Stimulated activated CD4-positive, alpha-beta T cell treated with anti-CD3 and anti-CD28 coated beads, Interleukin-15, amount 100 ng/mL, for 48 hours (primary cell): ENCODE measurements around the gene TNFRSF25.
"Not testable (repeated sequence)": the region's sequence is repeated elsewhere in the genome, so short reads cannot be mapped to it uniquely, and the experiment has no call there.

Source experiments
- DNase-seq, 2 donors: peaks; one replicate each; pipeline ENCODE4 v3.0.0-alpha.2; 2020; ENCODE audit warnings: low read depth in 2 of 2

The TNFRSF25 gene

DNA sequence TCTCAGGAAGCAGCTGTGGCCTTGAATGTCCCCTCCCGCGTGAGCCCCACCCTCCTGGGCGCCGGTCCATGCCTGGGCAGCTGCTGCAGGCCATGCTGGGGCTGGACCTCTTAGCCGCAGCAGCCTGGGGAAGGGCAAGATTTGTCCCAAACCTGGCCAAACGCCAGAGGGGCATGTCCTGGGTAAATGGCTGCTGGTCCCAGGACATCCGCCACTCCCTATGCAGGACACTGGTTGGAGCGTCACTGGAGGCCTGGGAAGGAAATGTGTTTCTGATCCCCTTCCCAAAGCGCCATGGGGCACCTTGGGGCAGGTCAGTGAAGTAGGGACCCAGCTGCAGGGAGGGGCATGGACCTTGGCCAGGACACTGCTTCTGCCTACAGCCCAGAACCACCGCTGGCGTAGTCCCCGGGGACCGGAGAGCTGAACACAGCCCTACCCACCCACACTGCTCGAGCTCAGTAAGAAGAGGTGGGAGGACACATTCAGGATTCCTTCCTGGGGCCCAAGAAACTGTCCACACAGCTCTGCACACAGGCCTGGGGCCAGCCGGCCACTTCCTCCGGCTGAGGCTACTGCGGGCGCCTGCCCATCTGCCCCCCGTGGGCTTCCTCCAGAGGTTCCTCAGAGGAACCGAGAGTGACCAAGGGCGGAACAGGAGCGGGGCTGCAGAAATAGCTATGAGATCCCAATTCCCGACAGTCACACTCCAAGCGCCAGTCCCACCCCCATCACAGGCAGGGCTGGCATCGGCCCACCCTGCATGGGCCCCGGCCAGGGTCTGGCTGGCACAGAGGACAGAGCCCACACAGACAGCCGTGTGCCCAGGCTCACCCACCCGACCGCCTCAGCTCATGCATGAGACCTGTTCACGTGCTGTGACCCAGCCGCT lies 36.3 kb upstream of the TNFRSF25 start:
- no peak for DNase-seq

GRCh38 chr1:6501279-6501813 lies 35.4 kb upstream of the TNFRSF25 start:
- no peak for DNase-seq

DNA sequence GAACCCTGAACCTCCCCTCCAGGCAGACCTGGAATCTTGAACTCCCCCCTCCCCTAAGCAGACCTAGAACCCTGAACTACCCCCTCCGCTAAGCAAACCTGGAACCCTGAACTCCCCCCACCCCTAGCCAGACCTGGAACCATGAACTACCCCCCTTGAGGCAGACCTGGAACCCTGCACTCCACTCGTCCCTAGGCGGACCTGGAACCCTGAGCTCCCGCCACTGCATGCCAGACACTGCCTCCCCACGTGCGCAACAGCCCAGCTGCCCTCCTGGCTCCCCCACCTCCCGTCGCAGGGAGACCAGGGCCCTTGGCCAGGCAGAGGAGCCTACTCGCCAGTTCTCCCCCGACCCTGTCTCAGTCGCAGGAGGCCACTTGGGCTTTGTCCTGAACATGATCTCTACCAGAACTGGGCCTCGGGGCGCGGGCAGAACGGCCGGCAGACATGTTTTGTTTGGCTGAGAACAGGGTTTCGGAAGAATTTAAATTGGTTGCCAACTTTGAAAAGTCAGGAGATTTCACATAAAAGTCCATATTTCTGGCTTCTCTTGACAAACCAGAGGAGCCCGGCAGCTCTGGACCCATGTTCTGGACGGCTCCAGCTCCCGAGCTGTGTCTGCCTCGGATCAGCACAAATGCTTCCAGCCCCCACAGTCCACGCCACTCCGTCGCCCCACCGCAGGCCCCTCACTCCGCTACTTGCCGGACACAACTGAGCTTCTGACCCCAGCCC lies 34.7 kb upstream of the TNFRSF25 start:
- DNase-seq, result no peak

DNA sequence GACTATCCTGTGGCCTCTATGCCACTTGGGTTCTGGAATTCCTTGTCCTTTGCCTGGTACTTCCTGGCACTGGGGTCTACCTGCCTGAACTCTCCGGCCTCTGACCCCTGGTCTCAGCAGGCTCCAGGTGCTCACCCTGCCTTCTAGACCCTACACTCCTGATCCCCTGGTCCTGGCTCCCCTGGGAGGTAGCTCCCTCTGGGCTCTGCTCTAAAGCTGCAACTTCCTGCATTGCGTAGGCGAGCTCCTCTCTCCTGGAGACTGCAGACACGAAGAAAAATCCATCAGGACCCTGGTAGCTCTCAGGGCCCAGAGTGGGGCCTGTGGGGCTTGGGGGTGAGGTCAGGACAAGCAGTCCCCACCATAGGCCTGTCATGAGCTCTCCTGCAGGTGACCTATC lies 33.3 kb upstream of the TNFRSF25 start:
- no peak for DNase-seq

GRCh38 chr1:6498576-6499111 lies 32.7 kb upstream of the TNFRSF25 start:
- no peak for DNase-seq

DNA sequence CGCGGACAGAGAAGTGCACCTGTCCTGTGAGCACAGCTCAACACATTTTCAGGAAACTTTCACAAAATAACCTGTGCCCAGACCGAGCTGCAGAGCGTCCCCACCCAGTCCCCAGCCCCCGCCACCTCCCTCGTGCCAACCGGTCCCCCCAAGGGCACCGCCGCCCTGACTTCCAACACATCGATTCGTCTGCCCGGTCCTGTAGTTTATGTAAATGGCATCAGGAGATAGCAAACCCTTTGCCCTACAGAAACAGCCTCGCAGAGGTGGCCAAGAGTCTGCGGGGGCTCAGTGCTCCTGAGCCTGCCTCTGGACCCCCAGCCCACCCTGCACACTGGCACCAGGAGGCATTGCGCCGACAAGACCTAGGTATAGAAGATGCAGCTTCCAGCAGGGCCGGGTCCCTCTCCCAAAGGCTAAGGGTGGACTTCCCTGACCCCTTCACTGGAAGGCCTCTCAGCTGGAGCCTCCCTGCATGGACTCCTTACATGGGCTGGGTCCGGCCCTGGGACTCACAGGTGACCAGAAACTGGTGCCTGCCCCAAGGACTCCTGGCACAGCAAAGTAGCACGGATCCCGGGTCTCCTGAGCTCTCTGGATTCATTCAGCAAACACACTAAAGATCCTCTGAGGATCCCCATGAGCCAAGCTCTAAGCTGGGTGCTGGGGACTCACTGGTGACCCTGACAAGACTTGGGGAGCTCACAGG lies 32.0 kb upstream of the TNFRSF25 start:
- DNase-seq, result no peak

DNA sequence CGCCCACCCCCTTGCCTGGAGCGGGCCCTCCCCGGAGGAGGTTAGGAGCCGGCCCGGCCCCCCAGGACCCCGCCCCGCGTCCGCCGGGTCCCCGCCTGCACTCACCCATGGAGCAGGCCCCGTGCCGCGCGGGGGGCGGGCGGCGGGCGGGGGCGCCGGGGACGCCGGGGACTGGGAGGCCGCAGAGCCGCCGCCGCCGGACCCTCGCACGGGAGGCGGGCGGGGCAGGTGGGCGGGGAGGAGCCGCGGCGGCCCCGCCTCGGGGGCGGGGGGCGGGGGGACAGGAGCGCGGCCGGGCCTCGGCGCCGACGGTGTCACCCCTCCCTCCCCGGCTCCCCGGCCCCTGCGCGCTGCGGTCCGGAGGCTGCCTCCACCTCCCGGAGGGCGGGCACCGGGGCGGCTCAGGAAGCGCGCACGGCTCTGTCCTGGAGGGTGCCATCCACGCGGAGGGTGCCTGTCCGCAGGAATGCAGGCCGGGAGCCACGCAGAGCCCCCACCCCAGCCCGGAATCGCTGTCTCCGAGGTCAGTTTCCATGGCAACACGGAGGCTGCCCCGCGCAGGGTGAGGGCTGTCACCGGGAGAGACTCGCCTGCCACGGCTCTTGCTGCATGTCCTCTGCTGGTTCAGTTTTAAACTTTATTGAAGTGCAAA lies 31.4 kb upstream of the TNFRSF25 start:
- no peak for DNase-seq

GRCh38 chr1:6496890-6497214 lies 30.9 kb upstream of the TNFRSF25 start:
- no peak for DNase-seq

GRCh38 chr1:6496365-6496721 lies 30.4 kb upstream of the TNFRSF25 start:
- no peak for DNase-seq

DNA sequence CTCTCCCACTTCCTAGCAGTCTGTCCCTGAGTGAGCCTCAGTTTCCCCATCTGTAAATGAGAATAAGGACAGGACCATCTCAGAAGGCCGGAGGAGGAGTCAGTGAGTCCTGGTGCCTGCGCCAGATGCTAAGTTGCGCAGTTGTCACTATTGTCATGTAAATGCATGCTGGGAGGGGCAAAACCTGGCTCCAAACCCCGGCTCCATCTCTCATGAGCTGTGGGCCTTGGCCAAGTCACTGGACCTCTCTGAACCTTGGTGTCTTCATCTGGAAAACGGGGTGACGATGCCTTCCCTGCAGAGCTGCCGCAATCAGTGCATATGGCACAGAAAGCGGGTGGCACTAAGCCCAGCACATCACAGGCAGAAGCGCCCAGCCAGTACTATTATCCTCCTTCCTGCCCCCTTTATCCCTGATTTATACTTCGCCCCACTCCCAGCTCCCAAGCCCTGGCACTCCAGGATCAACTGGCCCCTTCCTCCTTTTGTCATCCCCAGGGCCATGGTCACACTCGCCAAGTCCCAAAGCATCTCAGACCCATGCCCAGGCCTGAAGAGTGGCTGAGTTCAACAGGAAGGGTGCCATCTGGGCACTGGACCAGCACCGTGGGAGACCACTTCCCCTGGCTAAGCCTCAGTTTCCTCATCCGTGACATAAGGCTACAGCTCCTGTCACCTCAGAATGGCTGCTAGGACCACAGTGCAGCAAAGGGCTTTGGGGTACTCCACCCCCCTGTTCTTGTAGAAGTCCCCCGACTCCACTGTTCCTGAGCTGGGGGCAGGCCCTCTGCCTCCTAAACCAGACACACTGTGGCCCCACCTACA lies 29.8 kb upstream of the TNFRSF25 start:
- no peak for DNase-seq

DNA sequence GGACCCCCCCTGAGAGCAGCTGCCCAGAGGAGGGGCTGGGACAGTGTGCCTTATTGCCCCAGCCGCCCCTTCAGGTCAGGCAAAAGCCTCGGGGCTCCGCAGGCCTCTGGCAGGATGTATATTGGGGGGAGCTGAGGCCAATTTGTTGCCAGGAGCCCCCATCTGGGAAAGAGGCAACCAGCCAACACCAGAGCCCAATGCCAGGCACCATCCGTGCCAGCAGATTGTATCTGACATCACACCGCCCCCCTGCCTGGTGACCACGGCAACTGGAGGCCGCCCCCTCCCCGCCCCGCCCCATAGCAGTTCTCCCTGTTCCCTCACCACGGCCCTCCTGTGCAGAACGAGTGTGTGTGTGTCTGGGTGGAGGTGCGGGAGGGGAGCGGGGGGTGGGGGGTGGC lies 29.1 kb upstream of the TNFRSF25 start:
- DNase-seq, result no peak

GRCh38 chr1:6494627-6495026 lies 28.7 kb upstream of the TNFRSF25 start:
- no peak for DNase-seq

DNA sequence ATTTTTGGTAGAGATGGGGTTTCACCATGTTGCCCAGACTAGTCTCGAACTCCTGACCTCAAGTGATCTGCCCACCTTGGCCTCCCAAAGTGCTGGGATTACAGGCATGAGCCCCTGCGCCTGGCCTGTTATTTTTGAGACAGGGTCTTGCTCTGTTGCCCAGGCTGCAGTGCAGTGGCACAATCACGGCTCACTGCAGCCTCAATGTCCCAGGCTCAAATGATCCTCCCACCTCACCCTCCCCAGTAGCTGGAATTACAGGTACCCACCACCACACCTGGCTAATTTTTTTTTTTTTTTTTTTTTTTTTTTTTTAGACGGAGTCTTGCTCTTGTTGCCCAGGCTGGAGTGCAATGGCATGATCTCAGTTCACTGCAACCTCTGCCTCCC lies 27.9 kb upstream of the TNFRSF25 start:
- DNase-seq, result not testable (repeated sequence)

DNA sequence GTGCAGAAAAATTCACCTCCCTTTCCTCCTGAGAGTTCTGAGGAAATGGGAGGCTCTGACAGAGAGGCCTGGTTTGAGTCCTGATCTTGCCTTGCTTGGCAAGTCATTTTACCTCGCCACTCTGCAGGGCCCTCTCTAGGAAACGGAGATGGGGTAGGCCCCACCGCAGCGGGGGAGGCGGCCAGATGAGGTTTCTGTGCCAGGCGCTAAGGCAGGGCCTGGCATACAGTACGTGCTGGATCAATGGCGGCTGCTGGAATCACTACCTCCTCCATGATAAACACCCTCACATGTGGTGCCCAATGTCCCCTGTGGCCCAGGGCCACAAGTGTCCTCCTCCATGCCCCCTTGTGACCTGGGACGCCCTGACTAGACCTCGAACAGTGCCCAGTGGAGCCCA lies 26.0 kb upstream of the TNFRSF25 start:
- no peak for DNase-seq

DNA sequence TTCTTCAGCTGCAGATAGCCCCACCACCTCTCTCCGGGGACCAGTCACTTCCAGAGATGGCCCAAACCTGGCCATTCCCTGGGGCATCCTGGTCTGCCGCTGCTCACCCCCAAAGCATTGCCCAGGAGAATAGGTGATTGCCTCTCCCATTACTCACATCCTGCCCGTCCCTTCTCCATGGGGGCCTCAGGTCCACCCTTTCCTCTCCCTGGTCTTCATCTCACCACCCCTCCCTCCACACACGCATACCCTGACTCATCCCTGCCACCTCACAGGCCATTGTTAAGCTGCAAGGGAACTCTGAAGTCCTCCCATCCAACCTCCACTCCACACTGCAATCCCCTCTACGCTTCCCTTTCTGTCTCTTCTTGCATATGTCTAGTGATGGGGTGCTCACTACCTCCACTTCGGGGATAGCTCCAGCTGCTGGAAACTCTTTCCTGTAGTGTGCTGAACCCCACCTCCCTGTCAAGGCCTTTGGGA lies 25.5 kb upstream of the TNFRSF25 start, which contains the start of gene PLEKHG5:
TSS of gene PLEKHG5 (minus strand) at position 188 of the 483 bp plus-strand sequence. CDS start 14,096 bp downstream, outside the sequence.
- no peak for DNase-seq

DNA sequence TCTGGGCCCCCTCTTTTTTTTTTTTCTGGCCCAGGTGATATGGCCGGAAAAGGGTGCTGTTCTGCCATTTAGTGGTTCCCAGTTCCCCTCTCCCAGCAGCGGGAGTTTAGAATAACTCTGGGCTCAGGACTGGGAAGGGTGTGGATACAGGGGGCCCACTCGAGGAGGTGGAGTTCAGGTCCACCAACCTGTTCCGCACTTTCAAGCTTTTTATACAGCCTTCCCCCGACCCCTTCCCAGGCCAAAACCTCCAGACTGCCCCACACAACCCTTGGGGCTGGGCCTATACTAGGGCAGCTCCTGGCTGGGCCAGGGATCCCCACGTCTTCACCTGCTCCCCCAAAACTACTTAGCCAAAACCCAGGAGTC lies 25.1 kb upstream of the TNFRSF25 start:
- no peak for DNase-seq

GRCh38 chr1:6490181-6491080 lies 24.5 kb upstream of the TNFRSF25 start:
- DNase-seq, result peak; percentile 41 to 46

DNA sequence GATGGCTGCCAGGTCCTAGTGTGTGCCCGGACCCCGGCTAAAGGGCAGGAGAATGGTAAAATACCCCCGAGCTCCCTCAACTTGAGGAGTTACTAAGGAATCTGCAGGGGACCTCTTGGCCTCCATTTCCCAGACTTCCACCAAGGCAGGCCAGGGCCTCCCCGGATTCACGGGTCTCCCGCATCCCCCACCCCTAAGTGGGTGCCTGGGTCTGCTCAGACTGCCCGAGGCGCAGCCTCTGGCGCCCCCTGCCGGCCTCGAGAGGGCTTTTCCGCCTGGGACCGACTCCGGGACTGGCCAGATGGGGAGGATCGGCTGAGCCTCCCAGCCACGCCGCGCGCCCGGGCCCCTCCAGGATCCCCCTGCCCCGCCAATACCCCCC lies 23.8 kb upstream of the TNFRSF25 start:
- DNase-seq, result peak; percentile 63 to 77

DNA sequence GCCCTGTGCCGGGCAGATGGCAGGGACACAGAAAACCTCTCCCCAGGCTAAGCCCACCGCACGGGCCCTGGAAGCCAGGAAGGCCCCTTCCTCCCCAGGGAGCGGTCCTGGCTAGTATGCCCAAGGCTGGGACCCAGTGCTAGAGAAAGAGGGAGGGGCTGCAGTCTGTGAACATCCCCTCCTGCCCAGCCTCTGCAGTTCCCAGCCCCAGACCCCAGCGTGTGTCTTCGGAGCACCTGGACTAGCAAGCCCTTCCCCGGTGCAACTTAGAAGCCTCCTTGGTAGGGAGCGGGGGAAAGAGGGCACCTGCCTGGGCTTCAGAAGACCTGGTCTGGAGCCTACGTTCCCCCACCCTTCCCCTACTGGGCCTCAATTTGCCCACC lies 23.4 kb upstream of the TNFRSF25 start:
- DNase-seq, result no peak
